SW 1271 (cell line): ENCODE results near the gene HTRA2.
A peak's percentile ranks its signal among the peaks of the same experiment; 100 is the strongest.

Experiments
- DNase-seq, 2 experiments: peaks; one replicate each; lab custom pipeline; 2025; lab: John Stamatoyannopoulos, UW

Gene HTRA2

GRCh38 chr2:74515981-74516633, 13.6 kb upstream of the HTRA2 start:
- DNase-seq, result peak in 1 of 2 experiments; percentile 19

DNA sequence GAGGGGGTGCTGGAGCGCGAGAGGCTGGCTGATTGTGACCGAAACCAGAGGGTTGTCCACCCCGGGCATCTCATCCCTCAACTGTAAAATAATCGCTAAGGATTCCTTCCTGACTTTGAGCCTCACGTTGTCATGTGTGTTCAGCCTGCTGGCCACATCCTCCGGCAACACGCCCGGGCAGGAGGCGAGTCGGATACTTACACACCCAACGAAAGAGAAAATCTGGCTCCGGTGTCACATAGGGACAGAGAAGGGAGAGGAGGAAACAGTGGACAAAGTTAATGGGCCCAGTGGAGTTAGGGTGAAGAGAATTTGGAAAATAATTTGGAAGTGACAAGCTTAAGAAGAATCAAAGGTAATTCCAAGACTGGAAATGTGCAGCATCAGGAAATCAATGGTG, 13.1 kb upstream of the HTRA2 start:
- no peak for DNase-seq

- DNase-seq, result no peak
Observed at GRCh38 chr2:74522516-74522915, 7.2 kb upstream of the HTRA2 start.

DNA sequence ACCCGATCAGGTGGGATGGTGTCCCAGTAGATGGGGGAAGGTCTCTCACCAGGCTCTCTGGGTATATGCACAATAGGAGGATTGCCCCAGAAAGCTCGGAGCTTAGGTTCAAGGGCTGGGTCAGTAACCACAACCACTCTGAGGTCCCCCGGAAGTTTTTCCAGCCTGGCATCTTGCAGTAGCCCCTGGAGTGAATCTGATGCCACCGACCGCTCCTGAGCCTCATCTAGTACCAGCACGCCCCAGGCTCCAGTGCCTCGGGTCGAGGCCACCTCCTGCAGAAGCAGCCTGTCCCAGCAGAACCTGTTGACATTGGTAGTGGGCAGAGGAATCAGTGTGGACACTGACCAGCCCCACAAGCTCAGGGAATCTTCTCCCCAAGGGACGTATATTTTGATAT, 5.7 kb upstream of the HTRA2 start:
- DNase-seq, result no peak

- no peak for DNase-seq
Observed at GRCh38 chr2:74524955-74525716, 4.6 kb upstream of the HTRA2 start.

GRCh38 chr2:74525717-74526648, 3.8 kb upstream of the HTRA2 start, which contains the start of gene DQX1:
DQX1 (minus strand) TSS chr2:74526231; CDS start chr2:74525729, 502 bp downstream.
- peak in 1 of 2 experiments; percentile 50 for DNase-seq

DNA sequence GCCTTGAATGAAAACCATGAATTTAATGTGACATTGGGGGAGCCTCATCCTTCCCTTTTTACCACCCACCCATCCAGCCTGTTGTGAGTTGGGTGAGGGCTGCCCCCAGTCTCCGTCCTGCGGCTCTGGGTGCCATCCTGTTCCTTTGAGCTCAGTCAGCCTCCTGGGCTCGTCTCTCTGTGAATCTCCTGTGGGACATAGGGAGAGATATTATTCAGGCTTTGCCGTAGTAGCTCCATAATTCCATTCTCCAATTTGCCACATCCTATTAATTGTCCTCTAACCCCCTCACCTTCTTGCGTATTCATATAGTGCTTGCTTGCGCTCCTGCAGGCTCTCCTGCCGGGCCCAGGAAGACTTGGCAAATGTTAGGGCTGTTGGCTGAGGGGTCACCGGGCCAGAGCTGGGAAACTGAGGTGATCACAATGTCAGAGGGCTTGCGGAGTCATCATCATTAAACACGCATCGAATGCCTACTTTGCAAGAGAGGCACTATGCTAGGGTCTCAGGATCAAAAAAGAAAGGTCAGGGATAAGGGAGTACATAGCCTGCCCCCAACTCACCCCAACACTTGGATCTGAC, 3.0 kb upstream of the HTRA2 start:
- DNase-seq, result no peak

GRCh38 chr2:74527741-74528140, 2.0 kb upstream of the HTRA2 start:
- DNase-seq, result no peak

DNA sequence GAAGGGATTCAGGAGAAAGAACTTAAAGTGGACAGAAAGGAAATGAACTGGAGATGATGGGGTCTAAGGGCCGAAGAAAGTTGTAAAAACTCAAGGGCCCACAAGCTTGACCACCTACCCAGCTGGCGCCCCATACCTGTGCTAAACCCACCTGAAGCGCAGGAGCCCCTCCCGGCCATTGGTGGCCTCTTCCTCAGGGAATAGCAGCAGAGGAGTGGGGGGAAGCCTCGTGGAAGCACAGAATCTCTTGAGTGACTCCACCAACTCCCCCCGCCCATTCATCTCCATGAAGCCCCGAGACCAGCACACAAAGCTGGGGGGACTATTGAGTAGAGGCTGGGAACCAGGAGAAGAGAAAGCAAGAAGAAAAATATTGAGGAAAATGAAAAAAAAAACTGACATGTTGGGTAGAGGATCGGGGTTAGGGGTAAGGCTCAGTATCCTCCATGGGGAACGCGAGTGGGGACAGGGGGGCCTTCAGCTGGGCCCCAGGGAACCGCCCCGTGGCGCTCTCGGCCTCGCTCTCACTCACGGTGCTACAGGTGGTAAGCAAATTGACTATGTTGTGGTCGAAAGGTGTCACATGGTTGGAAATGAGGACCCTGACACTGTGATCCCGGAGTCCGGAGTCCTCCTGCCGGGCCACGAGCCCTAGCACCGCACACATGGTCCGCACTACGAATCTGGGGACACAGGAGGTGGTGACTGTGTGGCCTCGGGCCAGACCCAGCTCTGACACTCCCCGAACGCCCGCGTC, 955 bp upstream of the HTRA2 start:
- DNase-seq, result no peak

- DNase-seq, result peak in 1 of 2 experiments; percentile 41
Observed at GRCh38 chr2:74530239-74531187, 780 bp downstream of the HTRA2 start.

- DNase-seq, result no peak
Observed at GRCh38 chr2:74531666-74532065, 1.9 kb downstream of the HTRA2 start.

- peak in 1 of 2 experiments; percentile 60 for DNase-seq
Observed at GRCh38 chr2:74532222-74532621, 2.5 kb downstream of the HTRA2 start.

- no peak for DNase-seq
Observed at GRCh38 chr2:74533464-74533863, 3.7 kb downstream of the HTRA2 start.

DNA sequence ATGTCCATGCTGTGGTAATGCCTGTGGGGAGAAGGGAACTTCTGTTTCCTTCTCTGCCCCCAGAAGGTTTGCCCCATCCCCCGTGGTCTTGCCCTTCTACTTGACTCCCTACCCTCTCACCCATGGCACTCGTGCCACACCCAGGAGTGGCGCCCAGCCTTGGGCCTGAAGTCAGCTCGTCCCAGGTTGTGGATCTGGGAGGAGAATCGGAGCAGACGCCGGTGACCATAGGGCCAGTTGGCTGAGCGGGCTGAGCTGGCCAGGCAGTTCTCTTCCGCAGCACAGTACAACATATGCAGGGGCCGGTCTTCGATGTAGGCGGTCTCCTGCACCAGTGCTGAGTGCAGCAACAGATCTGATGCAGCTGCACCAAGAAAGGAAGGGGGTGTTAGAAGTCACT, 4.7 kb downstream of the HTRA2 start:
- DNase-seq, result no peak

GRCh38 chr2:74535440-74535965, 5.8 kb downstream of the HTRA2 start:
- DNase-seq, result no peak

- no peak for DNase-seq
Observed at GRCh38 chr2:74536166-74536950, 6.6 kb downstream of the HTRA2 start.

- DNase-seq, result no peak
Observed at GRCh38 chr2:74537140-74537539, 7.4 kb downstream of the HTRA2 start.

GRCh38 chr2:74538881-74539339, 9.2 kb downstream of the HTRA2 start:
- no peak for DNase-seq

- no peak for DNase-seq
Observed at GRCh38 chr2:74540291-74540690, 10.6 kb downstream of the HTRA2 start.
